Measurements from ENCODE around the gene DCAF4L1. TPM values are rescaled to one million over a fixed set of nuclear protein-coding genes. Genes with fewer than 3 reads are reported as not detected.

DCAF4L1 gene, protein sequence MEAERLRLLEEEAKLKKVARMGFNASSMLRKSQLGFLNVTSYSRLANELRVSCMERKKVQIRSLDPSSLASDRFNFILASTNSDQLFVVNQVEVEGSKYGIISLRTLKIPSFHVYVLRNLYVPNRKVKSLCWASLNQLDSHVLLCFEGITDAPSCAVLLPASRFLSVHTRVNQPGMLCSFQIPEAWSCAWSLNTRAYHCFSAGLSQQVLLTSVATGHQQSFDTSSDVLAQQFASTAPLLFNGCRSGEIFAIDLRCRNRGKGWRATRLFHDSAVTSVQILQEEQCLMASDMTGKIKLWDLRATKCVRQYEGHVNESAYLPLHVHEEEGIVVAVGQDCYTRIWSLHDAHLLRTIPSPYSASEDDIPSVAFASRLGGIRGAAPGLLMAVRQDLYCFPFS
- under 1 TPM; 0.11 to 0.42 (median 0.14) TPM for total RNA-seq
- polyA plus RNA-seq: 0.07 TPM
- long read RNA-seq, donor 1: 0 reads
- long read RNA-seq, donor 2: 0 reads
- long read RNA-seq, donor 3: 0 reads
- long read RNA-seq, donor 4: 0 reads

DNA sequence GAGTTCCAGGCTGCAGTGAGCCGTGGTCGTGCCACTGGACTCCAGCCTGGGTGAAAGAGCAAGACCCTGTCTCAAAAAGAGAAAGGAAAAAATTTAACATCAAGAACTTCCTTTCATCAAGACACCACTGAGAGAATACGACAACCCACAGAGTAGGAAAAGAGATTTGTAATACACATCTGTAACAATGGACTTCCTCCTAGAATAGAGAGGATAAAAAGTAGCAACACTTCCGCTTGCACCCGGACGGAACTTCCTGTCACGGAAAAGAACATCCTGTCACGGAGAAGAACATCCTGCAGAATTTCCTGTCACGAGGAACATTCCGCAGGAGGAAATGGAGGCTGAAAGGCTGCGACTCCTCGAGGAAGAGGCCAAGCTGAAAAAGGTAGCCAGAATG lies at the start of gene DCAF4L1:
TSS of gene DCAF4L1 (plus strand) at position 301 of the 400 bp plus-strand sequence. CDS start at position 338, 37 bp downstream.
- ATAC-seq (no peak), DNase-seq (no peak)
- intact Hi-C loops (cut with DNase I): no loop called here
- no peaks in the 10 kb centered on the region for H3K9me3 ChIP-seq (ENCODE audit: control insufficient read depth, low read length)
- H3K4me3 ChIP-seq (ENCODE audit: low read length): no peak within 1 kb of the TSS
- H3K27ac ChIP-seq (ENCODE audit: low read length): no peak within 1 kb of the TSS
- no peaks in the 10 kb centered on the region for H3K27me3 ChIP-seq (ENCODE audit: control insufficient read depth, insufficient read depth)
- H3K4me1 ChIP-seq (ENCODE audit: control insufficient read depth, insufficient read depth, low read length): no peaks in the 10 kb centered on the region
- WGBS: 72% methylated on average over 12 of the region's 12 CpGs

- H3K27ac ChIP-seq (ENCODE audit: low read length): no peak overlapping the region
- no peak for ATAC-seq
- H3K9me3 ChIP-seq (ENCODE audit: control insufficient read depth, low read length): no peaks in the 10 kb centered on the region
- no peak for DNase-seq
- intact Hi-C loops (cut with DNase I): no loop called here
- H3K27me3 ChIP-seq (ENCODE audit: control insufficient read depth, insufficient read depth): no peaks in the 10 kb centered on the region
- peaks cover 4% of the 10 kb centered on the region for H3K4me1 ChIP-seq (ENCODE audit: control insufficient read depth, insufficient read depth, low read length)
- WGBS: 68% methylated on average over 3 of the region's 3 CpGs
- no peak overlapping the region for H3K4me3 ChIP-seq (ENCODE audit: low read length)
Observed at GRCh38 chr4:41932988-41933387, 48.6 kb upstream of the DCAF4L1 start.

DNA sequence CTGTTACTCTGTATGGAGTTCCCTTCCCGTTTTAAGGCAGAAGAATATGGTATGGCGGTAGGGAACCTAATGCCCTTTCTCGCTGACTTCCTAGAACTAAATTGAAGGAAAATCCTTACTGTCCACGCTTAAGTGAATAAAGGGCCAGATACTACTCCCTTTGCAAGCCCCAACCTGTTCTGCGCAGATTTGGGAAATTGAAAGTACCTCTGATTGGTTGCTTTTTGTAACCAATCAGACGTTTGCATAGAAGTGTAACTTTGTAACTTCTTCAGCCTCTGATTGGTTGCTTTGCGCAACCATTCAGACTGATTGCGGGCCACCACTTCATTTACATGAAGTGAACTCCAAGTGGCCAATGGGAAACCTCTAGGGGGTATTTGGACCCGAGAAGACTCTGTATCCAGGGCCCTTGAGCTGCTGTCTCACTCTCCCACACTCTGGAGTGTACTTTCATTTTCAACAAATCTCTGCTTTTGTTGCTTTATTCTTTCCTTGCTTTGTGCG lies 47.5 kb upstream of the DCAF4L1 start:
- peak overlapping the region; percentile 85 for H3K4me3 ChIP-seq (ENCODE audit: low read length)
- 90% methylated on average over 10 of the region's 10 CpGs for WGBS
- no peak for ATAC-seq

GRCh38 chr4:41934514-41934900 lies 47.0 kb upstream of the DCAF4L1 start:
- ATAC-seq (peak; percentile 3 to 17), DNase-seq (no peak)
- Histone ChIP-seq H3K4me3 (ENCODE audit: low read length) (peak overlapping the region; percentile 85), H3K27me3 (ENCODE audit: control insufficient read depth, insufficient read depth) (no peaks in the 10 kb centered on the region), H3K9me3 (ENCODE audit: control insufficient read depth, low read length) (no peaks in the 10 kb centered on the region), H3K4me1 (ENCODE audit: control insufficient read depth, insufficient read depth, low read length) (peaks cover 4% of the 10 kb centered on the region), H3K27ac (ENCODE audit: low read length) (no peak overlapping the region)
- WGBS: 82% methylated on average over 9 of the region's 9 CpGs
- intact Hi-C loops (cut with DNase I): no loop called here

More for the DNA sequence above, 47.5 kb upstream of the DCAF4L1 start:
- DNase-seq: no peak
- Histone ChIP-seq H3K27ac (ENCODE audit: low read length) (no peak overlapping the region), H3K27me3 (ENCODE audit: control insufficient read depth, insufficient read depth) (no peaks in the 10 kb centered on the region), H3K9me3 (ENCODE audit: control insufficient read depth, low read length) (no peaks in the 10 kb centered on the region), H3K4me1 (ENCODE audit: control insufficient read depth, insufficient read depth, low read length) (peaks cover 4% of the 10 kb centered on the region)
- intact Hi-C loops (cut with DNase I): no loop called here

- intact Hi-C loops (cut with DNase I): no loop called here
- Histone ChIP-seq H3K27ac (ENCODE audit: low read length) (peak within 1 kb of the TSS; percentile 90), H3K9me3 (ENCODE audit: control insufficient read depth, low read length) (no peaks in the 10 kb centered on the region), H3K4me3 (ENCODE audit: low read length) (peak within 1 kb of the TSS; percentile 85), H3K4me1 (ENCODE audit: control insufficient read depth, insufficient read depth, low read length) (peaks cover 4% of the 10 kb centered on the region), H3K27me3 (ENCODE audit: control insufficient read depth, insufficient read depth) (no peaks in the 10 kb centered on the region)
- 1% methylated on average over 49 of the region's 49 CpGs for WGBS
- DNase-seq (peak; percentile 88 to 94 (median 92)), ATAC-seq (peak; percentile 98)
Observed at GRCh38 chr4:41934901-41935651, 46.5 kb upstream of the DCAF4L1 start, which contains the start of gene TMEM33. Gene TMEM33 (plus strand): TSS chr4:41935429. CDS start chr4:41935485, 56 bp downstream.

GRCh38 chr4:41935652-41936021 lies 45.9 kb upstream of the DCAF4L1 start:
- peak overlapping the region; percentile 85 for H3K4me3 ChIP-seq (ENCODE audit: low read length)
- intact Hi-C loops (cut with DNase I): no loop called here
- H3K27ac ChIP-seq (ENCODE audit: low read length): peak overlapping the region; percentile 55
- H3K27me3 ChIP-seq (ENCODE audit: control insufficient read depth, insufficient read depth): no peaks in the 10 kb centered on the region
- DNase-seq: no peak
- 2% methylated on average over 12 of the region's 12 CpGs for WGBS
- ATAC-seq: peak; percentile 7 to 17
- H3K4me1 ChIP-seq (ENCODE audit: control insufficient read depth, insufficient read depth, low read length): peaks cover 4% of the 10 kb centered on the region
- H3K9me3 ChIP-seq (ENCODE audit: control insufficient read depth, low read length): no peaks in the 10 kb centered on the region

DNA sequence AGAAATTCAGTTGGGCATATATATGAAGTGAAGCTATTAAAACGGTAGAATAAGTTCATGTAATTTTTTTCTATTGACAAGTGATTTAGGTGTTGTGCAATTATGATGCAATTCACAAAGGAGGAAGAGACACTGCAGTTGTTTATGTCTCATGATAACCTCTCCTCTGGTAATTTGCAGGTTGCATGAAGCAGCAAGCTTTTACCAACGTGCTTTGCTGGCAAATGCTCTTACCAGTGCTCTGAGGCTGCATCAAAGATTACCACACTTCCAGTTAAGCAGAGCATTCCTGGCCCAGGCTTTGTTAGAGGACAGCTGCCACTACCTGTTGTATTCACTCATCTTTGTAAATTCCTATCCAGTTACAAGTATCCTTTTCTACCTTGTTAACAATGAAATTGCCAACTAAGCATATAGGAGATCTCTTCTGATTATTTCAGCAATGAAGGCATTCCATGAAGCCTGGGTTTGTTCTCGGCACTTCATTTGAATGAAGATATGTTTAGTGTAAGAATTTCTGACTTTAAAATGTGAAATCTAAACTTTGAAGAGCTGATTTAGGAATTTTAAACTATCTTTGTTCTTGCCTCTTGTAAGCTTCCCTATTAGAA lies 42.4 kb upstream of the DCAF4L1 start:
- WGBS: 69% methylated on average over 3 of the region's 3 CpGs
- DNase-seq: no peak
- intact Hi-C loops (cut with DNase I): no loop called here
- Histone ChIP-seq H3K4me3 (ENCODE audit: low read length) (no peak overlapping the region), H3K4me1 (ENCODE audit: control insufficient read depth, insufficient read depth, low read length) (peaks cover 4% of the 10 kb centered on the region), H3K27me3 (ENCODE audit: control insufficient read depth, insufficient read depth) (no peaks in the 10 kb centered on the region), H3K9me3 (ENCODE audit: control insufficient read depth, low read length) (no peaks in the 10 kb centered on the region), H3K27ac (ENCODE audit: low read length) (no peak overlapping the region)
- no peak for ATAC-seq

GRCh38 chr4:41940834-41941233 lies 40.7 kb upstream of the DCAF4L1 start:
- Histone ChIP-seq H3K4me3 (ENCODE audit: low read length) (no peak overlapping the region), H3K4me1 (ENCODE audit: control insufficient read depth, insufficient read depth, low read length) (peaks cover 4% of the 10 kb centered on the region), H3K27me3 (ENCODE audit: control insufficient read depth, insufficient read depth) (no peaks in the 10 kb centered on the region), H3K27ac (ENCODE audit: low read length) (no peak overlapping the region), H3K9me3 (ENCODE audit: control insufficient read depth, low read length) (no peaks in the 10 kb centered on the region)
- ATAC-seq (no peak), DNase-seq (no peak)
- intact Hi-C loops (cut with DNase I): no loop called here

- no peaks in the 10 kb centered on the region for H3K9me3 ChIP-seq (ENCODE audit: control insufficient read depth, low read length)
- intact Hi-C loops (cut with DNase I): no loop called here
- ATAC-seq: no peak
- WGBS: 71% methylated on average over 2 of the region's 2 CpGs
- H3K4me3 ChIP-seq (ENCODE audit: low read length): no peak overlapping the region
- no peaks in the 10 kb centered on the region for H3K27me3 ChIP-seq (ENCODE audit: control insufficient read depth, insufficient read depth)
- DNase-seq: no peak
- no peak overlapping the region for H3K27ac ChIP-seq (ENCODE audit: low read length)
- H3K4me1 ChIP-seq (ENCODE audit: control insufficient read depth, insufficient read depth, low read length): no peaks in the 10 kb centered on the region
Observed at GRCh38 chr4:41943506-41943905, 38.0 kb upstream of the DCAF4L1 start.

DNA sequence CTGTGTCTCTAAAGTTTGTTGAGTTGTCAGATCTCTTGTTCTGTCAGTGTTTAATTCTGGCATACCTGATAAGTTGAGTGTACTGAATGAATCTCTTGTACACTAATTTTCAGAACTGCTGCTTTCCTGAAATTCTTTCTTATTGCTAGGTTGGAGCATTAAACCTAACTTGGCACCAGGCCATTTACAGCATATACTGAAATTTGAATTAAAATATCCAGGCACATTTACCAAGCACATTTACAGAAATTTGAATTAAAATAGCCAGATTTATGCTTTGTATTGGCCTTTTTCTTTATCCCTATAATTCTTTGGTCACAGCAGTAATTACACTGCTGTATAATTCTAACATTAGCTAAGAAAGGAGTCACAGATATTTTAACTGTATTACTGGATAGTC lies 37.5 kb upstream of the DCAF4L1 start:
- no peaks in the 10 kb centered on the region for H3K9me3 ChIP-seq (ENCODE audit: control insufficient read depth, low read length)
- H3K4me1 ChIP-seq (ENCODE audit: control insufficient read depth, insufficient read depth, low read length): no peaks in the 10 kb centered on the region
- no peak overlapping the region for H3K27ac ChIP-seq (ENCODE audit: low read length)
- no peak for ATAC-seq
- no peak for DNase-seq
- H3K27me3 ChIP-seq (ENCODE audit: control insufficient read depth, insufficient read depth): no peaks in the 10 kb centered on the region
- intact Hi-C loops (cut with DNase I): no loop called here
- no peak overlapping the region for H3K4me3 ChIP-seq (ENCODE audit: low read length)

DNA sequence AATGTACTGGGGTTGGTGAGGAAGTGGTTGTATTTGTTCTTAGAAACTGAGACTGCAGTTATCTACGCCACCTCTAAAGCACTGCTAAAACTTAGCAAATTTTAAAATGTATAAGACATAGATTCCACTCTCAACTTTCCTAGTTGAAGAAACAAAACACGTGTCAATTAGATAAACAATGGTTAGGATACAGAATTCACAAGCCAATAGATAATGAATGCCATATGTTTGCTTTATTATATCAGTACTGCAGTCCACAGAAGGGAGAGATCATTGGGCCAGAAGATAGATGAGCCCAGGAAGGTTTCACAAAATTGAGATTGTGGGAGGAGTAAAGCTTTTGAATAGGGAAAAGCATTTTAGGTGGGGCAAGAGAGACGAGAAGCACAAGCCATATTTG lies 32.0 kb upstream of the DCAF4L1 start:
- Histone ChIP-seq H3K27ac (ENCODE audit: low read length) (no peak overlapping the region), H3K27me3 (ENCODE audit: control insufficient read depth, insufficient read depth) (no peaks in the 10 kb centered on the region), H3K4me3 (ENCODE audit: low read length) (no peak overlapping the region), H3K9me3 (ENCODE audit: control insufficient read depth, low read length) (no peaks in the 10 kb centered on the region), H3K4me1 (ENCODE audit: control insufficient read depth, insufficient read depth, low read length) (no peaks in the 10 kb centered on the region)
- ATAC-seq (no peak), DNase-seq (no peak)
- intact Hi-C loops (cut with DNase I): no loop called here
- WGBS: 81% methylated on average over 3 of the region's 3 CpGs
